ENCODE results near the gene SPEG.

Gene SPEG

GRCh38 chr2:219526320-219527075 lies 91.9 kb downstream of the SPEG start:
- Histone ChIP-seq H3K4me3 (ENCODE audit: low read depth in 1 of 5, low read length in 5 of 5) (no peak overlapping the region), H3K36me3 (ENCODE audit: control insufficient read depth in 5 of 5, insufficient read depth in 5 of 5, low read length in 5 of 5) (no peaks in the 10 kb centered on the region), H3K4me1 (ENCODE audit: control insufficient read depth in 5 of 5, insufficient read depth in 5 of 5, low read length in 5 of 5) (peaks cover 0 to 7% (median 3%) of the 10 kb centered on the region in 5 donors), H3K9ac (ENCODE audit: low read length in 5 of 5) (no peak overlapping the region), H3K9me3 (ENCODE audit: control insufficient read depth in 5 of 5, low read length in 5 of 5) (no peaks in the 10 kb centered on the region), H3K27ac (ENCODE audit: low read depth, low read length) (no peak overlapping the region), H3K27me3 (ENCODE audit: control insufficient read depth in 5 of 5, insufficient read depth in 4 of 5, low read length in 5 of 5) (peaks cover 43 to 77% (median 73%) of the 10 kb centered on the region in 5 donors)

- peaks cover 41 to 78% (median 72%) of the 10 kb centered on the region in 5 donors for H3K27me3 ChIP-seq (ENCODE audit: control insufficient read depth in 5 of 5, insufficient read depth in 4 of 5, low read length in 5 of 5)
- peaks cover 0 to 7% (median 3%) of the 10 kb centered on the region in 5 donors for H3K4me1 ChIP-seq (ENCODE audit: control insufficient read depth in 5 of 5, insufficient read depth in 5 of 5, low read length in 5 of 5)
- H3K27ac ChIP-seq (ENCODE audit: low read depth, low read length) = no peak overlapping the region
- H3K36me3 ChIP-seq (ENCODE audit: control insufficient read depth in 5 of 5, insufficient read depth in 5 of 5, low read length in 5 of 5) = no peaks in the 10 kb centered on the region
- H3K9me3 ChIP-seq (ENCODE audit: control insufficient read depth in 5 of 5, low read length in 5 of 5) = no peaks in the 10 kb centered on the region
- H3K4me3 ChIP-seq (ENCODE audit: low read depth in 1 of 5, low read length in 5 of 5) = no peak overlapping the region
- no peak overlapping the region for H3K9ac ChIP-seq (ENCODE audit: low read length in 5 of 5)
These were observed 92.4 kb downstream of the SPEG start for GRCh38 chr2:219527076-219527394.

GRCh38 chr2:219527472-219527871 lies 92.8 kb downstream of the SPEG start:
- H3K36me3 ChIP-seq (ENCODE audit: control insufficient read depth in 5 of 5, insufficient read depth in 5 of 5, low read length in 5 of 5) = no peaks in the 10 kb centered on the region
- no peak overlapping the region for H3K4me3 ChIP-seq (ENCODE audit: low read depth in 1 of 5, low read length in 5 of 5)
- no peak overlapping the region for H3K9ac ChIP-seq (ENCODE audit: low read length in 5 of 5)
- H3K9me3 ChIP-seq (ENCODE audit: control insufficient read depth in 5 of 5, low read length in 5 of 5) = no peaks in the 10 kb centered on the region
- H3K27ac ChIP-seq (ENCODE audit: low read depth, low read length) = no peak overlapping the region
- peaks cover 41 to 77% (median 75%) of the 10 kb centered on the region in 5 donors for H3K27me3 ChIP-seq (ENCODE audit: control insufficient read depth in 5 of 5, insufficient read depth in 4 of 5, low read length in 5 of 5)
- peaks cover 0 to 7% (median 3%) of the 10 kb centered on the region in 5 donors for H3K4me1 ChIP-seq (ENCODE audit: control insufficient read depth in 5 of 5, insufficient read depth in 5 of 5, low read length in 5 of 5)

- Histone ChIP-seq H3K9me3 (ENCODE audit: control insufficient read depth in 5 of 5, low read length in 5 of 5) (no peaks in the 10 kb centered on the region), H3K27me3 (ENCODE audit: control insufficient read depth in 5 of 5, insufficient read depth in 4 of 5, low read length in 5 of 5) (peaks cover 18 to 68% (median 62%) of the 10 kb centered on the region in 5 donors), H3K4me3 (ENCODE audit: low read depth in 1 of 5, low read length in 5 of 5) (peak overlapping the region in 1 of 5 donors; percentile 14), H3K27ac (ENCODE audit: low read depth, low read length) (no peak overlapping the region), H3K4me1 (ENCODE audit: control insufficient read depth in 5 of 5, insufficient read depth in 5 of 5, low read length in 5 of 5) (peaks cover 0 to 4% (median 3%) of the 10 kb centered on the region in 5 donors), H3K36me3 (ENCODE audit: control insufficient read depth in 5 of 5, insufficient read depth in 5 of 5, low read length in 5 of 5) (no peaks in the 10 kb centered on the region), H3K9ac (ENCODE audit: low read length in 5 of 5) (peak overlapping the region in 1 of 5 donors; percentile 51)
These were observed 95.7 kb downstream of the SPEG start for GRCh38 chr2:219530048-219530963.

GRCh38 chr2:219531639-219532377 lies 97.2 kb downstream of the SPEG start:
- Histone ChIP-seq H3K27ac (ENCODE audit: low read depth, low read length) (no peak overlapping the region), H3K4me3 (ENCODE audit: low read depth in 1 of 5, low read length in 5 of 5) (no peak overlapping the region), H3K9me3 (ENCODE audit: control insufficient read depth in 5 of 5, low read length in 5 of 5) (no peaks in the 10 kb centered on the region), H3K27me3 (ENCODE audit: control insufficient read depth in 5 of 5, insufficient read depth in 4 of 5, low read length in 5 of 5) (peaks cover 6 to 64% (median 56%) of the 10 kb centered on the region in 5 donors), H3K4me1 (ENCODE audit: control insufficient read depth in 5 of 5, insufficient read depth in 5 of 5, low read length in 5 of 5) (peaks cover 0 to 4% (median 3%) of the 10 kb centered on the region in 5 donors), H3K9ac (ENCODE audit: low read length in 5 of 5) (no peak overlapping the region), H3K36me3 (ENCODE audit: control insufficient read depth in 5 of 5, insufficient read depth in 5 of 5, low read length in 5 of 5) (no peaks in the 10 kb centered on the region)

GRCh38 chr2:219532378-219532649 lies 97.7 kb downstream of the SPEG start:
- H3K4me3 ChIP-seq (ENCODE audit: low read depth in 1 of 5, low read length in 5 of 5) = no peak overlapping the region
- no peak overlapping the region for H3K27ac ChIP-seq (ENCODE audit: low read depth, low read length)
- H3K4me1 ChIP-seq (ENCODE audit: control insufficient read depth in 5 of 5, insufficient read depth in 5 of 5, low read length in 5 of 5) = peaks cover 0 to 4% (median 3%) of the 10 kb centered on the region in 5 donors
- H3K9me3 ChIP-seq (ENCODE audit: control insufficient read depth in 5 of 5, low read length in 5 of 5) = no peaks in the 10 kb centered on the region
- no peaks in the 10 kb centered on the region for H3K36me3 ChIP-seq (ENCODE audit: control insufficient read depth in 5 of 5, insufficient read depth in 5 of 5, low read length in 5 of 5)
- peaks cover 6 to 63% (median 56%) of the 10 kb centered on the region in 5 donors for H3K27me3 ChIP-seq (ENCODE audit: control insufficient read depth in 5 of 5, insufficient read depth in 4 of 5, low read length in 5 of 5)
- no peak overlapping the region for H3K9ac ChIP-seq (ENCODE audit: low read length in 5 of 5)

- Histone ChIP-seq H3K9ac (ENCODE audit: low read length in 5 of 5) (no peak overlapping the region), H3K9me3 (ENCODE audit: control insufficient read depth in 5 of 5, low read length in 5 of 5) (no peaks in the 10 kb centered on the region), H3K27ac (ENCODE audit: low read depth, low read length) (no peak overlapping the region), H3K4me3 (ENCODE audit: low read depth in 1 of 5, low read length in 5 of 5) (no peak overlapping the region), H3K4me1 (ENCODE audit: control insufficient read depth in 5 of 5, insufficient read depth in 5 of 5, low read length in 5 of 5) (peaks cover 0 to 4% (median 3%) of the 10 kb centered on the region in 5 donors), H3K36me3 (ENCODE audit: control insufficient read depth in 5 of 5, insufficient read depth in 5 of 5, low read length in 5 of 5) (peaks cover 0 to 2% (median 0%) of the 10 kb centered on the region in 5 donors), H3K27me3 (ENCODE audit: control insufficient read depth in 5 of 5, insufficient read depth in 4 of 5, low read length in 5 of 5) (peaks cover 4 to 59% (median 56%) of the 10 kb centered on the region in 5 donors)
These were observed 99.5 kb downstream of the SPEG start for GRCh38 chr2:219533930-219534661.

GRCh38 chr2:219536425-219536824 lies 101.8 kb downstream of the SPEG start:
- peaks cover 0 to 23% (median 16%) of the 10 kb centered on the region in 5 donors for H3K36me3 ChIP-seq (ENCODE audit: control insufficient read depth in 5 of 5, insufficient read depth in 5 of 5, low read length in 5 of 5)
- peaks cover 0 to 48% (median 39%) of the 10 kb centered on the region in 5 donors for H3K27me3 ChIP-seq (ENCODE audit: control insufficient read depth in 5 of 5, insufficient read depth in 4 of 5, low read length in 5 of 5)
- H3K4me3 ChIP-seq (ENCODE audit: low read depth in 1 of 5, low read length in 5 of 5) = no peak overlapping the region
- H3K27ac ChIP-seq (ENCODE audit: low read depth, low read length) = no peak overlapping the region
- H3K9me3 ChIP-seq (ENCODE audit: control insufficient read depth in 5 of 5, low read length in 5 of 5) = no peaks in the 10 kb centered on the region
- no peak overlapping the region for H3K9ac ChIP-seq (ENCODE audit: low read length in 5 of 5)
- peaks cover 0 to 1% (median under 1%) of the 10 kb centered on the region in 5 donors for H3K4me1 ChIP-seq (ENCODE audit: control insufficient read depth in 5 of 5, insufficient read depth in 5 of 5, low read length in 5 of 5)

- peaks cover 0 to 23% (median 16%) of the 10 kb centered on the region in 5 donors for H3K36me3 ChIP-seq (ENCODE audit: control insufficient read depth in 5 of 5, insufficient read depth in 5 of 5, low read length in 5 of 5)
These were observed 102.3 kb downstream of the SPEG start for GRCh38 chr2:219536967-219537366.

More at GRCh38 chr2:219536967-219537366, 102.3 kb downstream of the SPEG start:
- Histone ChIP-seq H3K4me3 (ENCODE audit: low read depth in 1 of 5, low read length in 5 of 5) (no peak overlapping the region), H3K9ac (ENCODE audit: low read length in 5 of 5) (no peak overlapping the region), H3K9me3 (ENCODE audit: control insufficient read depth in 5 of 5, low read length in 5 of 5) (no peaks in the 10 kb centered on the region), H3K27me3 (ENCODE audit: control insufficient read depth in 5 of 5, insufficient read depth in 4 of 5, low read length in 5 of 5) (peaks cover 0 to 47% (median 35%) of the 10 kb centered on the region in 5 donors), H3K4me1 (ENCODE audit: control insufficient read depth in 5 of 5, insufficient read depth in 5 of 5, low read length in 5 of 5) (peaks cover 0 to 7% (median 6%) of the 10 kb centered on the region in 5 donors), H3K27ac (ENCODE audit: low read depth, low read length) (no peak overlapping the region)

Data from subcutaneous abdominal adipose tissue (tissue), 5 donors.